Prostate gland (tissue), 2 donors: Measurements from ENCODE around the gene CDK11B.
"Not testable (repeated sequence)": the region's sequence is repeated elsewhere in the genome, so short reads cannot be mapped to it uniquely, and the experiment has no call there.

ENCODE experiments used
- POLR2A ChIP-seq: fragments of 450-650 bp; IDR thresholded peaks from one replicate; pipeline ENCODE4 v1.6.1; 2016; ENCODE audit warnings: antibody characterized with exemption, mild to moderate bottlenecking
- POLR2AphosphoS5 ChIP-seq: sonication (generic); formaldehyde crosslinking; IDR thresholded peaks from one replicate; pipeline ENCODE4 v1.6.1; 2017; ENCODE audit warnings: antibody characterized with exemption
- TF ChIP-seq, protein P1 (sequence below), 4 experiments: fragments of 200-600 bp in 2 of 4; fragments of 450-650 bp in 2 of 4; sonication (generic) in 2 of 4; IDR thresholded peaks; 1 replicate in 3 of 4; 2 replicates in 1 of 4; pipeline ENCODE4 v1.5.1; 2016 to 2019; ENCODE audit warnings: antibody characterized with exemption in 4 of 4, mild to moderate bottlenecking in 2 of 4, moderate library complexity in 2 of 4

DNA sequence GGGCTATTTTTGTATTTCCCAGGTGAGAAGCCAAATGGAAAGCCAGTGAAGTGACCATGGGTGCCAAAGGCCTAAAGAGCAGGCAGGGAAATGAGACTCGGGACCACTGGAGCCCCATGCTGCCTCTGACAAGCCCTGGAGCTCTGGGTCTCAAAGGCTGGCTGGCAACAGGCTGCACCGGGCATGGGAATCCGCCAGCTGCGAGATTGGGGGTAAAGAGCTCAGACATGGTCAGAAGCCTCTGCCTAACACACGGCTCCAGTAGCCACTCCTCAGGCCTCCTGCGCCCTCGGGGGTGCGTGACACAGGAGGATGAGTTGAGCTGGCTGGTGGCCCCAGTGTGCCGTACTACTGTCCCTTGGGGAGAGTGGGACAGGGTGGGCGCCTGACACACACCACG is 5.5 kb upstream of the CDK11B start:
- TF ChIP-seq, protein P1, sequence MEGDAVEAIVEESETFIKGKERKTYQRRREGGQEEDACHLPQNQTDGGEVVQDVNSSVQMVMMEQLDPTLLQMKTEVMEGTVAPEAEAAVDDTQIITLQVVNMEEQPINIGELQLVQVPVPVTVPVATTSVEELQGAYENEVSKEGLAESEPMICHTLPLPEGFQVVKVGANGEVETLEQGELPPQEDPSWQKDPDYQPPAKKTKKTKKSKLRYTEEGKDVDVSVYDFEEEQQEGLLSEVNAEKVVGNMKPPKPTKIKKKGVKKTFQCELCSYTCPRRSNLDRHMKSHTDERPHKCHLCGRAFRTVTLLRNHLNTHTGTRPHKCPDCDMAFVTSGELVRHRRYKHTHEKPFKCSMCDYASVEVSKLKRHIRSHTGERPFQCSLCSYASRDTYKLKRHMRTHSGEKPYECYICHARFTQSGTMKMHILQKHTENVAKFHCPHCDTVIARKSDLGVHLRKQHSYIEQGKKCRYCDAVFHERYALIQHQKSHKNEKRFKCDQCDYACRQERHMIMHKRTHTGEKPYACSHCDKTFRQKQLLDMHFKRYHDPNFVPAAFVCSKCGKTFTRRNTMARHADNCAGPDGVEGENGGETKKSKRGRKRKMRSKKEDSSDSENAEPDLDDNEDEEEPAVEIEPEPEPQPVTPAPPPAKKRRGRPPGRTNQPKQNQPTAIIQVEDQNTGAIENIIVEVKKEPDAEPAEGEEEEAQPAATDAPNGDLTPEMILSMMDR (IDR thresholded peaks at IDR 0.05), result not testable (repeated sequence)
- not testable (repeated sequence) for TF ChIP-seq POLR2A, POLR2AphosphoS5
